Mesothelial cell of epicardium (in vitro differentiated cells): ENCODE measurements around the gene SOX5. TPM values are rescaled to one million over a fixed set of nuclear protein-coding genes. Genes with fewer than 3 reads are reported as not detected.

Source experiments
- DNase-seq, 2 experiments: peaks; one replicate each; pipeline ENCODE4 v3.0.0; 2021; ENCODE audit warnings: low spot score in 2 of 2; ENCODE audit not compliant: unreplicated experiment in 2 of 2
- H3K27ac Mint-ChIP-seq: 2 replicates; pipeline ENCODE4 v1.8.0; 2021; ENCODE audit warnings: mixed read lengths
- H3K27me3 Mint-ChIP-seq: 2 replicates; pipeline ENCODE4 v1.8.0; 2021; ENCODE audit warnings: low read depth, mixed read lengths
- H3K36me3 Mint-ChIP-seq: 2 replicates; pipeline ENCODE4 v1.8.0; 2021; ENCODE audit warnings: mixed read lengths
- H3K4me1 Mint-ChIP-seq: 2 replicates; pipeline ENCODE4 v1.8.0; 2021; ENCODE audit warnings: mixed read lengths
- H3K4me3 Mint-ChIP-seq: 2 replicates; pipeline ENCODE4 v1.8.0; 2021; ENCODE audit warnings: mild to moderate bottlenecking, moderate library complexity, mixed read lengths
- H3K9me3 Mint-ChIP-seq: 2 replicates; pipeline ENCODE4 v1.8.0; 2021; ENCODE audit warnings: mixed read lengths
- total RNA-seq: library from RNA; stranded (reverse); gene quantifications from 3 replicates; pipeline ENCODE4 v1.2.1, GENCODE V29; 2021
- TF ChIP-seq, protein P1 (sequence below): fragments of 200-600 bp; sonication (generic); IDR thresholded peaks from one replicate; pipeline ENCODE4 v1.5.0; 2021; ENCODE audit warnings: antibody characterized with exemption; ENCODE audit not compliant: unreplicated experiment

SOX5 gene
- total RNA-seq, 1 donor from 2014 or later, result 18.4 TPM

DNA sequence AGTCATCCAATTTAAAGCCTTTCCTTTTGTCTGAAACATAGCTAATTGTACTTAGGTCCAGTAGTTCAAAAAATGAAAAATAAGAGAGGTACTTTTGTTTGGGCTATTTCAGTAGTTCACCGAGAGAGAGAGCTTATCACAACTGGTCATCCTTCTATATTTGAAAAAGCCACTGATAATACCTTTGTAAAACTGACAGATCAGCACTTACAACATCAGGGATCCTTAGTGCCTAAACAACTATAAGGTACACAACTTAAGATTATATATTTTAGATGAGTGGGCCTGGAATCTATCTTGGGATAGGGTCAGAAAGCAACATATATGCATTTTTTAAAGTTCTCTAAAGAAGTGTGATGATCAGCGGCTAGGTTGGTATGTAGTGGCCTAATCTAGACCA, 97.9 kb downstream of the SOX5 start:
- TF ChIP-seq, protein P1, sequence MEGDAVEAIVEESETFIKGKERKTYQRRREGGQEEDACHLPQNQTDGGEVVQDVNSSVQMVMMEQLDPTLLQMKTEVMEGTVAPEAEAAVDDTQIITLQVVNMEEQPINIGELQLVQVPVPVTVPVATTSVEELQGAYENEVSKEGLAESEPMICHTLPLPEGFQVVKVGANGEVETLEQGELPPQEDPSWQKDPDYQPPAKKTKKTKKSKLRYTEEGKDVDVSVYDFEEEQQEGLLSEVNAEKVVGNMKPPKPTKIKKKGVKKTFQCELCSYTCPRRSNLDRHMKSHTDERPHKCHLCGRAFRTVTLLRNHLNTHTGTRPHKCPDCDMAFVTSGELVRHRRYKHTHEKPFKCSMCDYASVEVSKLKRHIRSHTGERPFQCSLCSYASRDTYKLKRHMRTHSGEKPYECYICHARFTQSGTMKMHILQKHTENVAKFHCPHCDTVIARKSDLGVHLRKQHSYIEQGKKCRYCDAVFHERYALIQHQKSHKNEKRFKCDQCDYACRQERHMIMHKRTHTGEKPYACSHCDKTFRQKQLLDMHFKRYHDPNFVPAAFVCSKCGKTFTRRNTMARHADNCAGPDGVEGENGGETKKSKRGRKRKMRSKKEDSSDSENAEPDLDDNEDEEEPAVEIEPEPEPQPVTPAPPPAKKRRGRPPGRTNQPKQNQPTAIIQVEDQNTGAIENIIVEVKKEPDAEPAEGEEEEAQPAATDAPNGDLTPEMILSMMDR, result no peak
- no peaks in the 10 kb centered on the region for H3K27me3 Mint-ChIP-seq
- H3K9me3 Mint-ChIP-seq, result no peaks in the 10 kb centered on the region
- H3K4me3 Mint-ChIP-seq, result no peak overlapping the region
- H3K27ac Mint-ChIP-seq, result no peak overlapping the region
- H3K4me1 Mint-ChIP-seq, result no peaks in the 10 kb centered on the region
- H3K36me3 Mint-ChIP-seq, result no peaks in the 10 kb centered on the region
- DNase-seq, result no peak

DNA sequence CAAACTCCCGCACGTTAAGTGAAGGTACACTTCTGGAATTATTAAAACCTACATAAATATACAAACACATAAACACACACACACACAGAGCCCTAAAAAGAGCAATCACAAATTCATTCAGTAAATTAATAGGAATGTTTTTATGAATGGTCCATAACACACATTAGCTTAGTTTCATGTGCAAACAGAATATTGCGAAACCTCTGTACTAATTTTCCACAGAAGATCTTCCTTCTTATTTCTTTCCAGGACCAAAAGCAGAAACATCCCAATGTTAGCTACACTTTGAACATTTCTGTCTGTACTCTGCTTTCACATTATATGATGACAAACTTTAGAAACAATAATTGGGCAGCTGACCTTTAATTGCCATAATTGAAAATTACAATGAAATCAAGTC, 101.6 kb downstream of the SOX5 start:
- Mint-ChIP-seq H3K4me3 (no peak overlapping the region), H3K36me3 (no peaks in the 10 kb centered on the region), H3K4me1 (no peaks in the 10 kb centered on the region), H3K9me3 (no peaks in the 10 kb centered on the region), H3K27ac (no peak overlapping the region), H3K27me3 (no peaks in the 10 kb centered on the region)
- DNase-seq, result no peak
- TF ChIP-seq, protein P1, result no peak

DNA sequence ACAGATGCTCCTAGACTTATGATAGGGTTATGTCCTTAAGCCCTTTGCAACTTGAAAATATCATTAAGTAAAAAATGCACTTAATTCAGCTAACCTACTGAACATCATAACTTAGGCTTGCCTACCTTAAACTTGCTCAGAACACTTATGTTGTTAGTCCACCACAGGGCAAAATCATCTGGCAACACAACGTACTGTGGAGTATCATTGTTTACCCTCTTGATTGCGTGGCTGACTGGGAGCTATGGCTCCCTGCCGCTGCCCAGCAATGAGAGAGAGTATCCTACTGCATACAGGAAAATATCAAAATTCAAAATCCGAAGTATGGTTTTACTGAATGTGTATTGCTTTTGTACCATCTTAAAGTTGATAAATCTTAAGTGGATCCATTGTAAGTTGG, 105.5 kb downstream of the SOX5 start:
- Mint-ChIP-seq H3K27me3 (no peaks in the 10 kb centered on the region), H3K4me3 (no peak overlapping the region), H3K4me1 (no peaks in the 10 kb centered on the region), H3K27ac (no peak overlapping the region), H3K36me3 (no peaks in the 10 kb centered on the region), H3K9me3 (peaks cover 4% of the 10 kb centered on the region)
- no peak for DNase-seq
- TF ChIP-seq, protein P1, result no peak

DNA sequence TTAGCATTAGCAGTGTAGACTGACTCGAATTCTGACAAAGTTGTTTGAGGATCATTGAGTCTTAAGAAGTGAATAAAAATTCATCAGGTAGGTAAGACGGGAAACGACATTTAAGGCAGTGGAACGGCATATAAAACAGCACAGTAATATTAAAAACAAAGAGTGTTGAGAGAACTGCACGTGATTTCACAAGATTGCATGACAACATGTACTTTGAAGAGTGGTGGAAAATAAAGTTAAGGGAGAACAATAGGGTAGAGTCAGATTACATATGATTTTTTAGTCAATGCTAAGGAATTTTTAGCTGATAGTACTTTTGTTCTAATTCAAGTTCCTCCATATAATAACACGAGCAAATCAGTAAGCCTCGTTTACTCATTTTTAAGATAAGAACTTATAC, 115.4 kb downstream of the SOX5 start:
- H3K27ac Mint-ChIP-seq, result no peak overlapping the region
- peaks cover 5% of the 10 kb centered on the region for H3K9me3 Mint-ChIP-seq

DNA sequence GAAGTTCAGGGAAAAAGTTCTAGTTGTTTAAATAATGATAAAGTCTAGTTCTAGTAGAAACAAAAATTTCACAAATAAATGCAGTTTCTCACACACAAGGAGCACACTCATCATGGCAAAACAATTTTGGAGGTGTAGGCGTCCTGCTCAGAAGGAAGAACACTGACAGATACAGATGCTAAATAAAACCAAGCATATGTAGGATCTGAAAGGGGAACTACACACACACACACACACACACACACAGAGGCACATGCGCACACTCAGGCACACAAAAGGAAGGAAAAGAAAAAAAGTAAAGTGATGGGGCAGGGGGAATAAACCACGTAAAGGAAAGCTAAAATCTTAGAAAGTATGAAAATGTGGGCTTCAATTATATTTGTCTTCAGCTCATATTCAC, 117.7 kb downstream of the SOX5 start:
- no peaks in the 10 kb centered on the region for H3K36me3 Mint-ChIP-seq
- no peak for DNase-seq
- H3K4me1 Mint-ChIP-seq, result peaks cover 17% of the 10 kb centered on the region
- TF ChIP-seq, protein P1, result no peak
- no peak overlapping the region for H3K27ac Mint-ChIP-seq
- no peaks in the 10 kb centered on the region for H3K9me3 Mint-ChIP-seq
- H3K4me3 Mint-ChIP-seq, result no peak overlapping the region
- no peaks in the 10 kb centered on the region for H3K27me3 Mint-ChIP-seq

More for the DNA sequence above, 115.4 kb downstream of the SOX5 start:
- TF ChIP-seq, protein P1, result no peak
- Mint-ChIP-seq H3K27me3 (no peaks in the 10 kb centered on the region), H3K4me3 (no peak overlapping the region), H3K4me1 (peaks cover 12% of the 10 kb centered on the region), H3K36me3 (no peaks in the 10 kb centered on the region)
- DNase-seq, result no peak

DNA sequence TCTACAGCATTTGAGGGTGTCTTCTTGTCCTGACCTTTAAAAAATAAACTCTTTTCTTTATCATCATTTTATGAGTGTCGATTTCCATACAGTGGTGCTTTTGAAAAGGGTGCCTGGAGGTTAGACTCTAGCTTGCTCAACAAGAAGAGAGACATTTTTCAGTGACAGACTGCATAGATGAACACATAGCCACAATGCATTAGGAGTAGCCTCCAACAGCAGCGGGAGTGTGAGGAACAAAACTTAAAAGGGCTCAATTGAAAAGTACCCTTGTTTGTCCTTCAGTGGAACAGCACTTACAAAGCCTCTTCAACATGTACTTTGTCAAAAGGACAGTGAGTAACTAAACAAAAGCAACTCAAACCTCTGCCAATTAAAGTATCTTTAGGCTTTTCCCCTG, 119.3 kb downstream of the SOX5 start:
- no peaks in the 10 kb centered on the region for H3K36me3 Mint-ChIP-seq
- peaks cover 20% of the 10 kb centered on the region for H3K4me1 Mint-ChIP-seq
- H3K9me3 Mint-ChIP-seq, result no peaks in the 10 kb centered on the region

More for the DNA sequence above, 119.3 kb downstream of the SOX5 start:
- TF ChIP-seq, protein P1, result no peak
- no peak overlapping the region for H3K27ac Mint-ChIP-seq
- DNase-seq, result no peak
- H3K4me3 Mint-ChIP-seq, result no peak overlapping the region
- no peaks in the 10 kb centered on the region for H3K27me3 Mint-ChIP-seq
